AG10803 (cell line): ENCODE measurements around the gene SPSB1.

Experiments used
- DNase-seq: peaks from one replicate; pipeline ENCODE4 v3.0.0; 2010; ENCODE audit warnings: low read depth
- H3K4me3 ChIP-seq: 2 replicates; pipeline ENCODE4 v1.5.1; 2011; ENCODE audit warnings: mild to moderate bottlenecking, low read length, control low read depth
- CTCF ChIP-seq: conservative IDR thresholded peaks from 2 replicates; pipeline ENCODE4 v1.5.1; 2011; ENCODE audit warnings: mild to moderate bottlenecking, low read length, control low read depth, inconsistent platforms

The SPSB1 gene

GRCh38 chr1:9250411-9251381, 42.0 kb upstream of the SPSB1 start:
- DNase-seq, result no peak
- TF ChIP-seq CTCF, result no peak
- no peak overlapping the region for H3K4me3 ChIP-seq

GRCh38 chr1:9251501-9251900, 41.2 kb upstream of the SPSB1 start:
- TF ChIP-seq CTCF, result no peak
- no peak overlapping the region for H3K4me3 ChIP-seq
- DNase-seq, result no peak

GRCh38 chr1:9253004-9253403, 39.7 kb upstream of the SPSB1 start:
- DNase-seq, result no peak
- no peak for TF ChIP-seq CTCF

GRCh38 chr1:9253453-9254105, 39.1 kb upstream of the SPSB1 start:
- H3K4me3 ChIP-seq, result no peak overlapping the region
- DNase-seq, result no peak
- no peak for TF ChIP-seq CTCF

More at GRCh38 chr1:9253004-9253403, 39.7 kb upstream of the SPSB1 start:
- H3K4me3 ChIP-seq, result no peak overlapping the region

- TF ChIP-seq CTCF, result no peak
- H3K4me3 ChIP-seq, result no peak overlapping the region
- DNase-seq, result no peak
Measured at GRCh38 chr1:9256332-9256731, 36.4 kb upstream of the SPSB1 start.

- H3K4me3 ChIP-seq, result no peak overlapping the region
- no peak for TF ChIP-seq CTCF
- no peak for DNase-seq
Measured at GRCh38 chr1:9257851-9258250, 34.8 kb upstream of the SPSB1 start.
